HUES6 (cell line): ENCODE results near the gene PLEKHD1.

Source experiments
- H3K27ac ChIP-seq: 2 replicates; pipeline ENCODE4 v1.7.0; 2013; ENCODE audit warnings: low read depth, mild to moderate bottlenecking, low read length, inconsistent platforms
- H3K27me3 ChIP-seq: 2 replicates; pipeline ENCODE4 v1.6.1; 2013; ENCODE audit warnings: low read length; ENCODE audit not compliant: control insufficient read depth, insufficient read depth
- H3K36me3 ChIP-seq: 2 replicates; pipeline ENCODE4 v1.6.1; 2013; ENCODE audit warnings: low read length; ENCODE audit not compliant: control insufficient read depth, insufficient read depth
- H3K4me1 ChIP-seq: 2 replicates; pipeline ENCODE4 v1.6.1; 2013; ENCODE audit warnings: low read length; ENCODE audit not compliant: control insufficient read depth, insufficient read depth
- H3K4me3 ChIP-seq: 2 replicates; pipeline ENCODE4 v1.5.1; 2013; ENCODE audit warnings: low read depth, low read length
- H3K9ac ChIP-seq: one replicate; pipeline ENCODE4 v1.6.1; 2013; ENCODE audit warnings: mild to moderate bottlenecking, low read length
- H3K9me3 ChIP-seq: 2 replicates; pipeline ENCODE4 v1.6.1; 2013; ENCODE audit warnings: low read depth, low read length; ENCODE audit not compliant: control insufficient read depth, insufficient read depth

Gene PLEKHD1

GRCh38 chr14:69548566-69548965, 64.0 kb downstream of the PLEKHD1 start:
- Histone ChIP-seq H3K9me3 (no peaks in the 10 kb centered on the region), H3K4me1 (peaks cover 10% of the 10 kb centered on the region), H3K27ac (no peak overlapping the region), H3K4me3 (no peak overlapping the region), H3K27me3 (peaks cover 9% of the 10 kb centered on the region; the same call in 1 of the 2 replicates), H3K36me3 (no peaks in the 10 kb centered on the region), H3K9ac (no peak overlapping the region)

GRCh38 chr14:69551511-69551910, 67.0 kb downstream of the PLEKHD1 start:
- Histone ChIP-seq H3K9ac (no peak overlapping the region), H3K27ac (no peak overlapping the region), H3K4me3 (no peak overlapping the region), H3K27me3 (no peaks in the 10 kb centered on the region), H3K9me3 (no peaks in the 10 kb centered on the region), H3K36me3 (no peaks in the 10 kb centered on the region), H3K4me1 (peaks cover 10% of the 10 kb centered on the region)

- Histone ChIP-seq H3K9me3 (no peaks in the 10 kb centered on the region), H3K9ac (no peak overlapping the region), H3K27ac (no peak overlapping the region)
Observed at GRCh38 chr14:69553252-69553651, 68.7 kb downstream of the PLEKHD1 start.

GRCh38 chr14:69554500-69554899, 70.0 kb downstream of the PLEKHD1 start:
- Histone ChIP-seq H3K9me3 (no peaks in the 10 kb centered on the region), H3K36me3 (no peaks in the 10 kb centered on the region), H3K27ac (no peak overlapping the region), H3K4me3 (no peak overlapping the region), H3K9ac (no peak overlapping the region), H3K4me1 (peaks cover 10% of the 10 kb centered on the region), H3K27me3 (no peaks in the 10 kb centered on the region)

More at GRCh38 chr14:69553252-69553651, 68.7 kb downstream of the PLEKHD1 start:
- peaks cover 10% of the 10 kb centered on the region for H3K4me1 ChIP-seq
- H3K27me3 ChIP-seq = no peaks in the 10 kb centered on the region
- no peaks in the 10 kb centered on the region for H3K36me3 ChIP-seq
- no peak overlapping the region for H3K4me3 ChIP-seq

GRCh38 chr14:69558774-69559173, 74.2 kb downstream of the PLEKHD1 start:
- Histone ChIP-seq H3K36me3 (no peaks in the 10 kb centered on the region), H3K27ac (no peak overlapping the region), H3K9me3 (no peaks in the 10 kb centered on the region), H3K9ac (no peak overlapping the region), H3K4me3 (no peak overlapping the region), H3K4me1 (peaks cover 7% of the 10 kb centered on the region; the same call in 1 of the 2 replicates), H3K27me3 (peaks cover 1% of the 10 kb centered on the region; the same call in 1 of the 2 replicates)

GRCh38 chr14:69559581-69560011, 75.1 kb downstream of the PLEKHD1 start:
- Histone ChIP-seq H3K4me1 (peaks cover 7% of the 10 kb centered on the region; the same call in 1 of the 2 replicates), H3K4me3 (no peak overlapping the region), H3K9me3 (no peaks in the 10 kb centered on the region), H3K27ac (no peak overlapping the region), H3K36me3 (no peaks in the 10 kb centered on the region), H3K9ac (no peak overlapping the region), H3K27me3 (peaks cover 10% of the 10 kb centered on the region; the same call in 1 of the 2 replicates)

GRCh38 chr14:69560826-69561225, 76.3 kb downstream of the PLEKHD1 start:
- no peaks in the 10 kb centered on the region for H3K36me3 ChIP-seq
- no peaks in the 10 kb centered on the region for H3K9me3 ChIP-seq
- H3K27me3 ChIP-seq = peaks cover 22% of the 10 kb centered on the region
- H3K4me1 ChIP-seq = peaks cover 7% of the 10 kb centered on the region; the same call in 1 of the 2 replicates
- no peak overlapping the region for H3K9ac ChIP-seq
- no peak overlapping the region for H3K27ac ChIP-seq
- no peak overlapping the region for H3K4me3 ChIP-seq

GRCh38 chr14:69561893-69562292, 77.4 kb downstream of the PLEKHD1 start:
- H3K9ac ChIP-seq = no peak overlapping the region
- H3K9me3 ChIP-seq = no peaks in the 10 kb centered on the region
- no peaks in the 10 kb centered on the region for H3K36me3 ChIP-seq
- peaks cover 7% of the 10 kb centered on the region; the same call in 1 of the 2 replicates for H3K4me1 ChIP-seq
- no peak overlapping the region for H3K27ac ChIP-seq
- peaks cover 33% of the 10 kb centered on the region for H3K27me3 ChIP-seq
- no peak overlapping the region for H3K4me3 ChIP-seq

GRCh38 chr14:69567563-69567962, 83.0 kb downstream of the PLEKHD1 start:
- H3K27me3 ChIP-seq = peaks cover 89% of the 10 kb centered on the region
- H3K4me1 ChIP-seq = peaks cover 5% of the 10 kb centered on the region; the same call in 1 of the 2 replicates
- peaks cover 6% of the 10 kb centered on the region; the same call in 1 of the 2 replicates for H3K9me3 ChIP-seq

GRCh38 chr14:69569859-69570258, 85.3 kb downstream of the PLEKHD1 start:
- no peak overlapping the region for H3K27ac ChIP-seq
- no peaks in the 10 kb centered on the region for H3K36me3 ChIP-seq
- H3K27me3 ChIP-seq = peaks cover 99% of the 10 kb centered on the region
- peaks cover 8% of the 10 kb centered on the region; the same call in 1 of the 2 replicates for H3K9me3 ChIP-seq
- peaks cover 8% of the 10 kb centered on the region; the same call in 1 of the 2 replicates for H3K4me1 ChIP-seq
- no peak overlapping the region for H3K4me3 ChIP-seq
- H3K9ac ChIP-seq = no peak overlapping the region

More at GRCh38 chr14:69567563-69567962, 83.0 kb downstream of the PLEKHD1 start:
- Histone ChIP-seq H3K4me3 (no peak overlapping the region), H3K36me3 (no peaks in the 10 kb centered on the region), H3K9ac (no peak overlapping the region), H3K27ac (no peak overlapping the region)

- Histone ChIP-seq H3K9ac (no peak overlapping the region), H3K9me3 (peaks cover 8% of the 10 kb centered on the region; the same call in 1 of the 2 replicates), H3K27me3 (peaks cover 97% of the 10 kb centered on the region), H3K27ac (no peak overlapping the region), H3K36me3 (no peaks in the 10 kb centered on the region), H3K4me1 (peaks cover 8% of the 10 kb centered on the region; the same call in 1 of the 2 replicates), H3K4me3 (no peak overlapping the region)
Observed at GRCh38 chr14:69570836-69571330, 86.4 kb downstream of the PLEKHD1 start.
